ENCODE measurements around the gene CHST5.
"Not testable (repeated sequence)": the region's sequence is repeated elsewhere in the genome, so short reads cannot be mapped to it uniquely, and the experiment has no call there.

The CHST5 gene

GRCh38 chr16:75548456-75548855 is 12.5 kb upstream of the CHST5 start:
- not testable (repeated sequence) for DNase-seq

- DNase-seq = no peak
Observed at GRCh38 chr16:75546293-75546692, 10.4 kb upstream of the CHST5 start.

DNA sequence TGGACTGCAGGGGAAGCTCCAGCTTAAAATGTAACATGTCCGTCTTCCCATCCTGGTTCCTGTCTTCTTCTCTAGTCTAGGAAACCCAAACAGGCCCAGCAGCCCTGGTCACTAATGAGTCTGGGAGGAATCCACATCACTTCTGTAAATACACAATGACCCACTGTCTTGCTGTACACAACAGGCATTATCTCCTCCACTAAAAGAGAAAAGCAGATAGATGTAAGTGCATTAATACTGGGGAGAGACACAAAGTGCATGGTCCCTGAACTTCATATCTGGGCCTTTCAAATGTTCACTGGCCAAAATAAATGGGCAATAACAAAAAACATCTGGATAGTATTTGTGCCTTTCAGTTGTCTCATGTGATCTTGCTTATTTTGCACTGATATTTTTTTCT is 10.0 kb upstream of the CHST5 start:
- DNase-seq = not testable (repeated sequence)

DNA sequence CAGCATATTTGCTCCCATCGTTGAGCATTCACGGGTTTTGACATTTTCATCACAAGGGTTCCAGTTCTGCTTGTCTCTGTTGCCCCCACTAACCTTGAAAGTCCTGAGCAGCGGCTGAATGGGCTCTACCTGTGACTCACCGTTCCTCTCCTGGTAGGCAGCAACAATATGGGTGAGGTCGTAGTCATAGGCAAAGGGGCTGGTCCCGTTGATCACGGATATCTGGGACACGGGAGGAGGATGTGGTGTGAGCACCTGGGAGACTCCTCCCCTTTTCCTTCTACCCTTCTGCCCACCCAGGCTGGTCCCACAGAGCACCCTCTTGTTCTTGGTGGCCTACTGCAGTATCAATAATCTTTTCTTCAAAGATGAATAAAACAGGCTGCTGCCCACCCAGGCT is 6.6 kb upstream of the CHST5 start:
- not testable (repeated sequence) for DNase-seq

DNA sequence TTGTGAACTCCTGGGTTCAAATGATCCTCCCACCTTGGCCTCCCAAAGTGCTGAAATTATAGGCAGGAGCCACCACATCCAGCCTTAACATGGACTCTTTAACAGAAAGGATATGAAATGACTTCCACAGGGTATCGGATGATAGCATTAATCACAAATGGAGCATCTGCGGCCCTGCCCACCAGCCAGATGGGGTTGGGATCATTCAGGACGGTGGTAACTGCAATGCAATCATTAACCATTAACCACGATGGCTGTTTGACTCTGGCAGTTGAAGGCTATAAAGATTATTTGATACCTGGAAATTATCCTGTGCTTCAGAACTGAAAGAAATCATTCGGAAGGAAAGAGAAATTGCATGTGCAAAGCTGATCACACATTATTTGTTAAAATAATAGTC is 5.3 kb upstream of the CHST5 start:
- DNase-seq = no peak

DNA sequence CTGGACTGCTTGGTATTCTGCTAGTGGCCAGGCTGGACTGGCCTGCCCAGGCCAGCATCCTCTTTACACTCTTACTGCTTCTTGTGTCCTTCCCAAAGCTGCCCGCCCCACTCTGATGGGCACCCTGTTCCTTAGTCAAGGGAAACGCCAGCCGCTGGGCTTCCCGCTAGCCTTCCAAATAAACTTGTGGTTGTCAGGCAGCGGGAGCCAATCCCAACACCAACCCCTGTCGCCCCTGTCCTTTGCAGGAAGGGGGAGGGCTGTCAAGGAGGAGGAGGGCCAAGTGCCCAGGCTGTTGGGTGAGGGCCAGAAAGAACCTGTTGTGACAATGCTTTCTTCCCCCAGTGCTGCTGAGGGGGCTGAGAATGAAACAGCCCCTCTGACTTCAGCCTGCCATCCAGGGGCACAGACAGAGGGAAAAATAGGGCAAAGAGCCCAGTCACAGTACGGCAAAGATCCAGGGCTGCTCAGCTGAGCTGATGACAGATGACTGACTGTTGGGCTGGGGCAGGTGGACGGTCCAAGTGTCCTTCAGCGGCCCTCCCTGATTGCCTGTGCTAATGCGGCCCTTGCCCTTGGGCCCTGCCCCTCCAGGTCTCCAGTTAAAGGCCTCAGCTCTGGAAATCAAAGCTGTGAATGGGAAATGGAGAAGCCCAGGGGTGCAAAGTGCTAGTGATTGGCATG is 3.1 kb upstream of the CHST5 start:
- not testable (repeated sequence) for DNase-seq

DNA sequence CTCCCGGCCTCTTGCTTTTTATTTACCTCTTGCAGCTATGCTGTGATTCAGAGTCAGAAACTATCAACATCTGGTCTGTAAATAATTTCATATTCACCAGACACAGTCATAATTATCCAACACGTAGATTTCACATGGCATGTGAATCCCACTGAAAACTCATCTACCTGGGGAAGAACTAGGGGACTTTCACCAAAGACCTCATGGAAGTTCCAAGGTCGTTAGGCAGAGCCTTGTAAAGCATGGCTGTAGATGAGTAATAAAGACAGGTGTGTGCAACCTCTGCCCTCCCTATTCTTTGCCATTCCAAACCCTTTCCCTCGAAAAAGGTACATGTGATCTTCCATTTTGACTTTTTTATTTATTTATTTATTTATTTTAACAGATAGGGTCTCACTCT is 1.9 kb upstream of the CHST5 start:
- DNase-seq = no peak

- DNase-seq = no peak
Observed at GRCh38 chr16:75535211-75535843, 581 bp downstream of the CHST5 start.

DNA sequence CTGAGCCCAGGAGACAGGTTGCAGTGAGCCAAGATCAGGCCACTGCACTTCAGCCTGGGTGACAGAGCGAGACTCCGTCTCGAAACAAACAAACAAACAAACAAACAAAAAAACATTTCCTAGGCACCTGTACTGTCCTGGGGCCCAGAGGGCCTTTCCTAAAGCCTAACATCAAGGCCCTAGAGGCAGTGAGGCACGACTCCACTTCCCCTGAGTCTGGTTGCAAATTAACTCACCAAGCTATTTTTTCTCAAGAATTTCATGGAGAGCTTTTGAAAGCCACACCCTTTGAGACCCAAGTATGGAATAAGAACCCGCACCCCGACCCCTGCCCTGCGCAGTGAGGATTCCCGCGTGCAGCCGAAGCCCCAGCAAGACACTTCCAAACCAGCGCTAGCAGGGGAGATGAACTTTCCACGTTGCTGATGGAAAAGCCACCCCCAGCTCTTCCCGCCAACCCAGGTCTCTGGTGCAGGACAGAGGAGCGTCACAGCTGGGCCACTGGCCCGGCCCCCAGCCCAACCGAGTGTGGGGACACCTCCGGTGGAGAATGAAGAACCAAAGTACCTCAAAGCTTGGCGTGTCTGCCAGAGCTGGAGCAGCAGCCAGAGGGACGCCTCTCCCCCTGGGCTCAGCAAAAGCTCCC is 1.2 kb downstream of the CHST5 start:
- no peak for DNase-seq

DNA sequence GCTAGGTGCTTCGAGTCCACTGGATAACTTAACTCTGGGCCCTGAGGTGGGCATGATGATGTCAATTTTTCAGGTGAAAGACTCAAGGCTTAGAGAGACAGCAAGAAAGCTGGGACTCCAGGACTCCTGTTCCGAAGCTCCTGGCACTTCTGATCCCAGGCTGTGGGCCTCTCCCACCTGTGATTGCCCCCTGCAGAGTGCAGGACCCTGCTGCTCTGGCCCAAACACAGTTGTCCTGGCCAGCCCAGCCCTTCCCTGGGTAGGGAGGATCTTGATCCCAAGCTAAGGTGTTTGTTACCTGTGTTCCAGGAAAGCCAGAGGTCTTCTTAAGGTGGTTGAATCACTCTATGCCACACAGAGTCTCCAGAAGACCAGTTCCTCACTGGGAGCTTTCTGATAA is 3.1 kb downstream of the CHST5 start:
- DNase-seq = no peak

GRCh38 chr16:75532142-75532765 is 3.7 kb downstream of the CHST5 start:
- DNase-seq = no peak

GRCh38 chr16:75529959-75530358 is 5.9 kb downstream of the CHST5 start:
- DNase-seq = no peak

DNA sequence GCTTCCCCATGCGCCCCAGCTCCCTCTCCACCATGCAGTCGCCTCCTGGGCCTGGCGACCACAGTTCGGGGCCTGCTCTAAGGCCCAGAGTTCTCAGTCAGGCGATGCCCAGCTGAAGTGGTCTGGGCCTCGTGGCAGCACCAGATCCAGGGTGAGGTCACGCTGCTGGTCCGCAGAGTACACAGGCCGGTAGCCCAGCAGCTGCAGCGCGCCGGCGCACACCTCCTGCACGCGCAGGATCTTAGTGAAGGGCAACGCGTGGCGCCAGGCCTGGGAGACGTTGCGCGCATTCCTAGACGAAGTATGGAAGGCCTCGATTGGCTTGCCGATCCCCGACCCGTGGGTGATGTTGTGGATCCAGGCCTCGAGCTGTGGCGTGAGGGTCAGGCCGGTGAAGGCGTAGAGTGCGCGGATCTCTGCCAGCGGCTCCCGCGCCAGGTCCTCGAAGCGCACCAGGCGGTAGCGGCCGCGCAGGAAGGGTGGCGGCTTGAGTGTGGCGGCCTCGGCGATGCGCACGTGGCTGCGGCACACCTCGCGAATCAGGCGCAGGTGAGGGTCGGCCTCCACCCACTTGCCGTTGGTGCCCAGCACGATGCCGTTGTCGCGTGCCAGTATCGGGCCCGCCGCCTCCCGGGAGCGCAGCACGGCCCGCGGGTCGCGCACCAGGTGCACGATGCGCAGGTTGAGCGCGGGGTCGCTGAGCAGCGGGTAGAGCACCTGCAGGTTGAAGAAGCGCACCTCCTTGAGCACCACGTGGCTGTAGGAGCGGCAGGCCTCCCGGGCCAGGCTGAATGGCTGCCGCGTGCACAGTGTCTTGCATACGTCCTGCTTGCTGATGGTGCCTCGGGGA is 6.6 kb downstream of the CHST5 start:
- no peak for DNase-seq

- DNase-seq = no peak
Observed at GRCh38 chr16:75527825-75528299, 8.0 kb downstream of the CHST5 start.

DNA sequence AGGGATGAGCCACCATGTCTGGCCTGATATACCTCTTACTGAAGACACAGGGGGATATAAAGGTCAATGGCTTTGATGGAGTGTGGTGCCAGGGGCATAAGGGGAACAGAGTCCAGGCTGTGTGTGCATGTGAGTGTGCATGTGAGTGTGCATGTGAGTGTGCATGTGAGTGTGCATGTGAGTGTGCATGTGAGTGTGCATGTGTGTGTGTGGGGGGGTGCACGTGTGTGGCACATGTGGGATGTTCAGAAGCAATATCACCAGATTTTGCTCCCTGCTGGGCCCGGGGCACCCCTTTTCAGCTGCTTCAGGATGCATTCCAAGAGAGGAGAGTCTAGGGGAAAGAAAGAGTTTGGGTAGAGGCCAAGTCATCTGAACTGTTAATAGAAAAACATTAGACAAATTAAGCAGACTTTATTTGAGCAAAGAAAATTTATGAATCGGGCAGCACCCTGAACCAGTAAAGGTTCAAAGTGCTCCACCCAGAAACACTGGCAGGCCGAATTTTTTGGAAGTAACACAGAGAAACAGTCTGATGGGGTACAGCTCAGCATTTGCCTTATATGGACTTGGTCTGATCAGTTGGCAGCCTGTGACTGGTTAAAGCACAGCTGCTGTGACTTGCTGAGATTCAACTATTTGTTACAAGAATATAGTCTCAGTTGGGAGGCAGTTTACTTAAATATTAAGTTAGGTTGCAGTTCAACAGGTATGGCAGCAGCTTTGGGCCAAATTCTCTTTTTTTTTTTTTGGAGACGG is 9.7 kb downstream of the CHST5 start:
- no peak for DNase-seq

DNA sequence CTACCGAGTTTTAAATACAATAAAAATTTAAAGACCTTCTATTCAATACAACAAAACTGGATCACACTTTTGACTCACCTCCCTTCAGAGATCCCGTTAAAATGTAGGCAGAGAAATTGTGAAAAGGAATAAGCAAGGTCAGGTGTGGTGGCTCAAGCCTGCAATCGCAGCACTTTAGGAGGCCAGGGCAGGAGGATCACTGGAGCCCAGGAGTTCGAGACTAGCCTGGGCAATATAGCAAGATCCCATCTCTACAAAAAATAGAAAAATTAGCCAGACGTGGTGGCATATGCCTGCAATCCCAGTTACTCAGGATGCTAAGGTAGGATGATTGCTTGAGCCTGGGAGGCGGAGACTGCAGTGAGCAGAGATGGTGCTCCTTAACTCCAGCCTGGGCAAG is 16.7 kb downstream of the CHST5 start:
- DNase-seq = no peak

GRCh38 chr16:75516189-75516966 is 19.5 kb downstream of the CHST5 start:
- peak; percentile 26 to 36 for DNase-seq

- no peak for DNase-seq
Observed at GRCh38 chr16:75514296-75514695, 21.6 kb downstream of the CHST5 start.

DNA sequence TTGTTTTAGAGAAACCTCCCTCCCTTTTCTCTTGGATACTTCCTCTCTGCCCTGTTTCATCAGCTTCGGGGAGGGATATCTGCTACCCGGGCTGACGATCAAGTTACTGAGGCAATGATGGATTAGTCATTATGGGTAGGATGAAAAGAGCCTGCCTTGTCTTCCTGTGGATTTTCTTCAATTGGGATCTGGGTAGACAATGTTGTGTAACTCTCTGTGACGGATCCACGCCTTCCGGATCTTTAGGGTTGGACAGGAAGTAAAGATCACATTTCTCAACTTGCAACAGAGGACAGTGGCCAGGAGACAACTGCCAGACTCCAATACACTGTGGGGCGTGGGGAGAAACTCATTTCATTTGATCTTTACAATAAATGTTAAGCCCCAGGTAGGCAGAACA is 29.3 kb downstream of the CHST5 start:
- no peak for DNase-seq

DNA sequence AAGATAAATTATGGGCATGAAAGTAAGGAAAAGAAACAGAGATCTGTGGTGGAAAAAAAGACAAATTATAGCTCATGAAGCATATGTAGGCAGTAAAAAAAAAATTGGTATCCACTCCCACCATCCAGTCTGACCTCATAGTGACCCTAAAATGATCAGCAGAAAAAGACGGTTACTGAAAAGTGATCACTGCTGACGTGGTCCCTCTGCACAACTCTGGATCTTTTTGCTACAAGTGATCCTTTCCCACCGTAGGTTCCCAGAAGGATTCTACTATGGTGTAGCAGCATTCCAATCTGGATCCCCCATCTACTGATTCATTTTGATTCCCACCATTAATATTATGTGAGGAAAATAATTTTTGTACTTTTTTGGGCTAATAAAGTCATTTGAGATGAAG is 29.8 kb downstream of the CHST5 start:
- DNase-seq = no peak

DNA sequence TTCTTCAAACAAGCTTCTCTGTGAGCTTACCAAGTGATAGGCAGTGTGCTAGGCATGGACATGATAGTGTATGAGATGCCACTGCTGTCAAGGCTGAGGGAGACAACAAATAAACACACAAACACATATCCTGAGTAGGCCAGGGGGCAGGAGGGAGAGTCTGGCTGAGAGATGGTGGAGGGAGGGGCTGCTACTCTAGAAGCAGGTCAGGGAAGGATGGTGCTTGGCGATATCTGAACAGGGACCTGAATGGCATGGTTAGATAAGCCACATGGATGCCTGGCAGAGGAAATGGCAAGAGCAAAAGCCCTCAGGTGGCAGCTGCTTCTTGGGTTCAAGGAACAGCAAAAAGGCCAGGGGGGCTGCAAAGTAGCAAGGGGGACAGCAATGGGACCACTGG is 32.1 kb downstream of the CHST5 start:
- no peak for DNase-seq
